ENCODE results near the gene MRPS34.
"Not testable (repeated sequence)": the region's sequence is repeated elsewhere in the genome, so short reads cannot be mapped to it uniquely, and the experiment has no call there.

MRPS34 gene

GRCh38 chr16:1749152-1750117 is 23.5 kb downstream of the MRPS34 start:
- DNase-seq = no peak

GRCh38 chr16:1747934-1748333 is 25.0 kb downstream of the MRPS34 start:
- no peak for DNase-seq

- no peak for DNase-seq
These were observed 26.2 kb downstream of the MRPS34 start for GRCh38 chr16:1746693-1747195.

GRCh38 chr16:1745900-1746692 is 26.8 kb downstream of the MRPS34 start:
- DNase-seq = no peak

GRCh38 chr16:1745181-1745899 is 27.6 kb downstream of the MRPS34 start:
- DNase-seq = no peak

GRCh38 chr16:1744338-1744840 is 28.5 kb downstream of the MRPS34 start:
- no peak for DNase-seq

- no peak for DNase-seq
These were observed 29.3 kb downstream of the MRPS34 start for GRCh38 chr16:1743376-1744337.

- DNase-seq = no peak
These were observed 31.3 kb downstream of the MRPS34 start for GRCh38 chr16:1741553-1742165.

GRCh38 chr16:1740781-1741490 is 32.0 kb downstream of the MRPS34 start:
- DNase-seq = no peak

- no peak for DNase-seq
These were observed 32.7 kb downstream of the MRPS34 start for GRCh38 chr16:1740234-1740633.

GRCh38 chr16:1734816-1735215 is 38.1 kb downstream of the MRPS34 start:
- no peak for DNase-seq

- DNase-seq = no peak
These were observed 38.8 kb downstream of the MRPS34 start for GRCh38 chr16:1734123-1734522.

- not testable (repeated sequence) for DNase-seq
These were observed 40.4 kb downstream of the MRPS34 start for GRCh38 chr16:1732551-1732987.

GRCh38 chr16:1732071-1732470 is 40.9 kb downstream of the MRPS34 start:
- no peak for DNase-seq

- DNase-seq = peak in 1 of 2 donors; percentile 49
These were observed 41.3 kb downstream of the MRPS34 start for GRCh38 chr16:1731603-1732002.

- DNase-seq = no peak
These were observed 41.9 kb downstream of the MRPS34 start for GRCh38 chr16:1731073-1731472.

GRCh38 chr16:1729445-1729844 is 43.5 kb downstream of the MRPS34 start:
- no peak for DNase-seq

GRCh38 chr16:1729026-1729425 is 43.9 kb downstream of the MRPS34 start:
- no peak for DNase-seq

- DNase-seq = no peak
These were observed 45.0 kb downstream of the MRPS34 start for GRCh38 chr16:1727651-1728624.
